Endodermal cell (in vitro differentiated cells): Measurements from ENCODE around the gene GAGE12C. TPM values are rescaled to one million over a fixed set of nuclear protein-coding genes. Genes with fewer than 3 reads are reported as not detected.
"Not testable (repeated sequence)": the region's sequence is repeated elsewhere in the genome, so short reads cannot be mapped to it uniquely, and the experiment has no call there.

ENCODE experiments used
- DNase-seq: peaks from one replicate; pipeline ENCODE4 v3.0.0-alpha.2; 2017
- H3K27ac ChIP-seq: 2 replicates; pipeline ENCODE4 v1.5.1; 2013; ENCODE audit warnings: mild to moderate bottlenecking, low read depth, low read length, moderate library complexity
- H3K27me3 ChIP-seq: 2 replicates; pipeline ENCODE4 v1.6.1; 2013; ENCODE audit warnings: mild to moderate bottlenecking, low read length, moderate library complexity; ENCODE audit not compliant: insufficient read depth, control insufficient read depth, poor library complexity, severe bottlenecking
- H3K36me3 ChIP-seq: 2 replicates; pipeline ENCODE4 v1.7.0; 2013; ENCODE audit warnings: mild to moderate bottlenecking, low read length, moderate library complexity; ENCODE audit not compliant: control insufficient read depth, insufficient read depth
- H3K4me1 ChIP-seq: one replicate; pipeline ENCODE4 v1.7.0; 2013; ENCODE audit warnings: low read length; ENCODE audit not compliant: control insufficient read depth, insufficient read depth
- H3K4me3 ChIP-seq: 2 replicates; pipeline ENCODE4 v1.5.1; 2013; ENCODE audit warnings: mild to moderate bottlenecking, low read length, moderate library complexity
- H3K9ac ChIP-seq: 2 replicates; pipeline ENCODE4 v1.6.1; 2013; ENCODE audit warnings: mild to moderate bottlenecking, low read length, moderate library complexity; ENCODE audit not compliant: poor library complexity, severe bottlenecking; ENCODE audit errors: extremely low read depth
- H3K9me3 ChIP-seq: 2 replicates; pipeline ENCODE4 v1.6.1; 2013; ENCODE audit warnings: mild to moderate bottlenecking, low read length, moderate library complexity; ENCODE audit not compliant: control insufficient read depth
- H3K27ac Mint-ChIP-seq: 2 replicates; pipeline ENCODE4 v1.8.0; 2020; ENCODE audit warnings: mixed read lengths
- H3K27me3 Mint-ChIP-seq: 2 replicates; pipeline ENCODE4 v1.8.0; 2021; ENCODE audit warnings: mild to moderate bottlenecking, mixed read lengths; ENCODE audit not compliant: insufficient read depth
- H3K36me3 Mint-ChIP-seq: 2 replicates; pipeline ENCODE4 v1.8.0; 2020; ENCODE audit warnings: low read depth, mixed read lengths
- H3K4me1 Mint-ChIP-seq: 2 replicates; pipeline ENCODE4 v1.8.0; 2020; ENCODE audit warnings: mixed read lengths
- H3K4me3 Mint-ChIP-seq: 2 replicates; pipeline ENCODE4 v1.8.0; 2020; ENCODE audit warnings: mild to moderate bottlenecking, moderate library complexity, mixed read lengths
- H3K9me3 Mint-ChIP-seq: 2 replicates; pipeline ENCODE4 v1.8.0; 2020; ENCODE audit warnings: mild to moderate bottlenecking, mixed read lengths
- WGBS, 2 experiments: methylation state at CpG; one replicate each; pipeline versions ENCODE4 v1.1.5 to v1.1.7; 2013; ENCODE audit warnings: missing lambda C conversion rate in 2 of 2, mixed read lengths in 1 of 2; ENCODE audit not compliant: insufficient coverage in 1 of 2, insufficient read length in 1 of 2; 5-methylcytosine and 5-hydroxymethylcytosine counted together
- total RNA-seq, 2 donors: library from RNA; stranded (reverse); fragmentation: NEBNext Ultra II Directional in 1 of 2; extraction: Animal tissue kit (Norgen Biotek cat#: 25700) in 1 of 2; gene quantifications; 2 replicates in 1 of 2; 3 replicates in 1 of 2; pipeline ENCODE4 v1.2.1, GENCODE V29; 2021

GAGE12C gene
- total RNA-seq, 2 donors from 2014 or later = not detected

GRCh38 chrX:49579649-49580048 is 47.7 kb downstream of the GAGE12C start, which contains the start of gene GAGE12H:
Gene GAGE12H, plus strand, starts transcription at chrX:49579949. Its CDS starts 1,155 bp downstream, at chrX:49581104.
- not testable (repeated sequence) for H3K27me3 Mint-ChIP-seq, H3K27ac Mint-ChIP-seq, H3K9me3 ChIP-seq, H3K4me3 Mint-ChIP-seq, H3K27me3 ChIP-seq, H3K27ac ChIP-seq, H3K9me3 Mint-ChIP-seq, H3K36me3 ChIP-seq, H3K4me1 ChIP-seq, H3K36me3 Mint-ChIP-seq, H3K4me1 Mint-ChIP-seq, H3K9ac ChIP-seq, DNase-seq, H3K4me3 ChIP-seq
- WGBS, 2 experiments = no CpG with 5 or more reads among the region's 16 CpGs

Other genes starting within 250 kb of the GAGE12C start
- not detected for gene GAGE10, start 228.5 kb upstream of the GAGE12C start, total RNA-seq
- gene GAGE12J, start 210.1 kb upstream of the GAGE12C start, total RNA-seq = not detected
- gene GAGE13, start 200.6 kb upstream of the GAGE12C start, total RNA-seq = not detected
- not detected for gene GAGE12D, start 9.6 kb downstream of the GAGE12C start, total RNA-seq
- gene GAGE12E, start 19.1 kb downstream of the GAGE12C start, total RNA-seq = not detected
- gene GAGE12F, start 28.7 kb downstream of the GAGE12C start, total RNA-seq = not detected
- not detected for gene GAGE12G, start 38.2 kb downstream of the GAGE12C start, total RNA-seq
- not detected for gene GAGE12H, start 47.8 kb downstream of the GAGE12C start, total RNA-seq
- not detected for gene GAGE2A, start 57.3 kb downstream of the GAGE12C start, total RNA-seq
- gene GAGE1, start 66.8 kb downstream of the GAGE12C start, total RNA-seq = not detected
- gene PAGE1, start 163.8 kb downstream of the GAGE12C start, total RNA-seq = not detected